Neuron (in vitro differentiated cells): ENCODE data around the gene ANAPC15.

Experiments
- H2AFZ ChIP-seq: one replicate; pipeline ENCODE4 v1.6.1; 2013; ENCODE audit warnings: low read depth, mild to moderate bottlenecking, inconsistent platforms, low read length, moderate library complexity
- H3K27me3 ChIP-seq: one replicate; pipeline ENCODE4 v1.6.1; 2013; ENCODE audit warnings: low read length; ENCODE audit not compliant: insufficient read depth
- H3K36me3 ChIP-seq: one replicate; pipeline ENCODE4 v1.6.1; 2013; ENCODE audit warnings: low read length; ENCODE audit not compliant: insufficient read depth
- H3K4me1 ChIP-seq: one replicate; pipeline ENCODE4 v1.6.1; 2013; ENCODE audit warnings: low read length; ENCODE audit not compliant: insufficient read depth
- H3K4me3 ChIP-seq: 2 replicates; pipeline ENCODE4 v1.5.1; 2013; ENCODE audit warnings: mild to moderate bottlenecking, low read length, moderate library complexity
- H3K9me3 ChIP-seq: one replicate; pipeline ENCODE4 v1.6.1; 2013; ENCODE audit warnings: low read length

The ANAPC15 gene

GRCh38 chr11:72098741-72099140 is 13.8 kb downstream of the ANAPC15 start:
- Histone ChIP-seq H2AFZ (no peak overlapping the region), H3K9me3 (no peaks in the 10 kb centered on the region), H3K4me3 (no peak overlapping the region), H3K27me3 (no peaks in the 10 kb centered on the region), H3K4me1 (peaks cover 17% of the 10 kb centered on the region), H3K36me3 (peaks cover 47% of the 10 kb centered on the region)

- Histone ChIP-seq H2AFZ (no peak overlapping the region), H3K4me3 (no peak overlapping the region), H3K27me3 (no peaks in the 10 kb centered on the region), H3K9me3 (no peaks in the 10 kb centered on the region), H3K36me3 (peaks cover 17% of the 10 kb centered on the region), H3K4me1 (peaks cover 1% of the 10 kb centered on the region)
Measured at GRCh38 chr11:72091292-72091691, 21.2 kb downstream of the ANAPC15 start.

GRCh38 chr11:72088076-72088808 is 24.3 kb downstream of the ANAPC15 start:
- no peaks in the 10 kb centered on the region for H3K27me3 ChIP-seq
- no peak overlapping the region for H3K4me3 ChIP-seq
- H3K4me1 ChIP-seq, result peaks cover 5% of the 10 kb centered on the region
- H3K9me3 ChIP-seq, result no peaks in the 10 kb centered on the region
- peaks cover 8% of the 10 kb centered on the region for H3K36me3 ChIP-seq
- H2AFZ ChIP-seq, result no peak overlapping the region

- H2AFZ ChIP-seq, result no peak overlapping the region
- no peaks in the 10 kb centered on the region for H3K9me3 ChIP-seq
- H3K4me1 ChIP-seq, result peaks cover 12% of the 10 kb centered on the region
- H3K4me3 ChIP-seq, result no peak overlapping the region
- no peaks in the 10 kb centered on the region for H3K27me3 ChIP-seq
- H3K36me3 ChIP-seq, result peaks cover 8% of the 10 kb centered on the region
Measured at GRCh38 chr11:72085621-72086351, 26.7 kb downstream of the ANAPC15 start.

GRCh38 chr11:72084965-72085364 is 27.5 kb downstream of the ANAPC15 start:
- Histone ChIP-seq H3K27me3 (no peaks in the 10 kb centered on the region), H3K36me3 (peaks cover 6% of the 10 kb centered on the region)

GRCh38 chr11:72084076-72084475 is 28.4 kb downstream of the ANAPC15 start:
- Histone ChIP-seq H3K9me3 (no peaks in the 10 kb centered on the region), H3K4me3 (no peak overlapping the region), H3K4me1 (peaks cover 15% of the 10 kb centered on the region), H3K36me3 (peaks cover 3% of the 10 kb centered on the region), H3K27me3 (no peaks in the 10 kb centered on the region), H2AFZ (no peak overlapping the region)

More at GRCh38 chr11:72084965-72085364, 27.5 kb downstream of the ANAPC15 start:
- Histone ChIP-seq H3K4me1 (peaks cover 12% of the 10 kb centered on the region), H3K4me3 (no peak overlapping the region), H2AFZ (no peak overlapping the region), H3K9me3 (no peaks in the 10 kb centered on the region)

GRCh38 chr11:72083414-72083813 is 29.1 kb downstream of the ANAPC15 start:
- H3K9me3 ChIP-seq, result no peaks in the 10 kb centered on the region
- no peak overlapping the region for H3K4me3 ChIP-seq
- no peaks in the 10 kb centered on the region for H3K27me3 ChIP-seq
- peaks cover 22% of the 10 kb centered on the region for H3K4me1 ChIP-seq
- no peak overlapping the region for H2AFZ ChIP-seq
- peaks cover 3% of the 10 kb centered on the region for H3K36me3 ChIP-seq

- no peak overlapping the region for H2AFZ ChIP-seq
- no peaks in the 10 kb centered on the region for H3K9me3 ChIP-seq
- H3K27me3 ChIP-seq, result no peaks in the 10 kb centered on the region
- H3K4me1 ChIP-seq, result peaks cover 23% of the 10 kb centered on the region
- no peak overlapping the region for H3K4me3 ChIP-seq
- no peaks in the 10 kb centered on the region for H3K36me3 ChIP-seq
Measured at GRCh38 chr11:72081821-72082453, 30.6 kb downstream of the ANAPC15 start.

- Histone ChIP-seq H3K4me3 (peak overlapping the region; percentile 92), H3K36me3 (no peaks in the 10 kb centered on the region), H3K27me3 (no peaks in the 10 kb centered on the region), H2AFZ (peak overlapping the region; percentile 78), H3K4me1 (peaks cover 21% of the 10 kb centered on the region), H3K9me3 (no peaks in the 10 kb centered on the region)
Measured at GRCh38 chr11:72081184-72081644, 31.3 kb downstream of the ANAPC15 start.

- peak within 1 kb of the TSS; percentile 92 for H3K4me3 ChIP-seq
- H3K36me3 ChIP-seq, result no peaks in the 10 kb centered on the region
- peak within 1 kb of the TSS; percentile 78 for H2AFZ ChIP-seq
- H3K4me1 ChIP-seq, result peaks cover 17% of the 10 kb centered on the region
- H3K9me3 ChIP-seq, result no peaks in the 10 kb centered on the region
- no peaks in the 10 kb centered on the region for H3K27me3 ChIP-seq
Measured at GRCh38 chr11:72080326-72081183, 31.9 kb downstream of the ANAPC15 start, which contains the start of the genes LRRC51 and NUMA1. TSS of gene LRRC51 (plus strand) at chr11:72080850. CDS start at chr11:72089084, 8,234 bp downstream. TSS of gene NUMA1 (minus strand) at chr11:72080542. CDS start at chr11:72035943, 44,599 bp downstream.

- Histone ChIP-seq H3K9me3 (no peaks in the 10 kb centered on the region), H3K27me3 (no peaks in the 10 kb centered on the region), H3K36me3 (no peaks in the 10 kb centered on the region), H3K4me1 (peaks cover 17% of the 10 kb centered on the region), H2AFZ (peak overlapping the region; percentile 42), H3K4me3 (peak overlapping the region; percentile 92)
Measured at GRCh38 chr11:72079819-72080325, 32.6 kb downstream of the ANAPC15 start.

- peaks cover 17% of the 10 kb centered on the region for H3K4me1 ChIP-seq
- no peak overlapping the region for H2AFZ ChIP-seq
- no peaks in the 10 kb centered on the region for H3K36me3 ChIP-seq
- H3K27me3 ChIP-seq, result no peaks in the 10 kb centered on the region
- no peaks in the 10 kb centered on the region for H3K9me3 ChIP-seq
- peak overlapping the region; percentile 92 for H3K4me3 ChIP-seq
Measured at GRCh38 chr11:72078477-72078876, 34.0 kb downstream of the ANAPC15 start.
